Measurements from ENCODE around the gene NRF1. TPM values are rescaled to one million over a fixed set of nuclear protein-coding genes. Genes with fewer than 3 reads are reported as not detected.

The NRF1 gene
- total and polyA plus RNA-seq, 10 of the 15 experiments (the other 5 are each of a cell fraction or from before 2014, with no cell fraction given): 3.5 to 23.1 (median 13.5) TPM

GRCh38 chr7:129785685-129786514, 174.4 kb downstream of the NRF1 start (continued):
- TF ChIP-seq, protein P1, sequence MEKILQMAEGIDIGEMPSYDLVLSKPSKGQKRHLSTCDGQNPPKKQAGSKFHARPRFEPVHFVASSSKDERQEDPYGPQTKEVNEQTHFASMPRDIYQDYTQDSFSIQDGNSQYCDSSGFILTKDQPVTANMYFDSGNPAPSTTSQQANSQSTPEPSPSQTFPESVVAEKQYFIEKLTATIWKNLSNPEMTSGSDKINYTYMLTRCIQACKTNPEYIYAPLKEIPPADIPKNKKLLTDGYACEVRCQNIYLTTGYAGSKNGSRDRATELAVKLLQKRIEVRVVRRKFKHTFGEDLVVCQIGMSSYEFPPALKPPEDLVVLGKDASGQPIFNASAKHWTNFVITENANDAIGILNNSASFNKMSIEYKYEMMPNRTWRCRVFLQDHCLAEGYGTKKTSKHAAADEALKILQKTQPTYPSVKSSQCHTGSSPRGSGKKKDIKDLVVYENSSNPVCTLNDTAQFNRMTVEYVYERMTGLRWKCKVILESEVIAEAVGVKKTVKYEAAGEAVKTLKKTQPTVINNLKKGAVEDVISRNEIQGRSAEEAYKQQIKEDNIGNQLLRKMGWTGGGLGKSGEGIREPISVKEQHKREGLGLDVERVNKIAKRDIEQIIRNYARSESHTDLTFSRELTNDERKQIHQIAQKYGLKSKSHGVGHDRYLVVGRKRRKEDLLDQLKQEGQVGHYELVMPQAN (conservative IDR thresholded peaks at IDR 0.05): no peak
- no peak for TF ChIP-seq GATAD2B (conservative IDR thresholded peaks at IDR 0.05; ENCODE audit: low read depth)

GRCh38 chr7:129786825-129787563, 175.5 kb downstream of the NRF1 start:
- DNase-seq (ENCODE audit: low read depth, low spot score) (no peak), ATAC-seq (no peak), FAIRE-seq (no peak)
- RAD21 ChIA-PET (ENCODE audit: unreplicated experiment): no interaction called here
- H3K4me1 ChIP-seq (ENCODE audit: control insufficient read depth, insufficient read depth, low read length): peaks cover 13% of the 10 kb centered on the region
- no TSS peak for BruUV-seq (replicated peaks)
- no peaks in the 10 kb centered on the region for H4K20me1 ChIP-seq (ENCODE audit: control insufficient read depth, insufficient read depth)
- POLR2A ChIA-PET: interaction anchor here (0.5 to 1.2 kb wide), 2 partner anchors 82 to 151 kb away, joined by 3 to 4 read pairs; no protein-coding TSS in a partner anchor
- intact Hi-C loops (cut with micrococcal nuclease; ENCODE audit: unreplicated experiment) (no loop called here), in situ Hi-C loops (cut with MboI) (no loop called here)
- H3K36me3 ChIP-seq (ENCODE audit: control insufficient read depth in 2 of 2, insufficient read depth in 2 of 2, low read length in 1 of 2): no peaks in the 10 kb centered on the region
- 68% methylated on average over 13 of the region's 13 CpGs for WGBS (ENCODE audit: insufficient coverage, insufficient replicate concordance, low lambda C conversion rate, missing lambda C conversion rate)
- H3K9ac ChIP-seq (ENCODE audit: control insufficient read depth, insufficient read depth, low read length): no peak overlapping the region
- H3K27ac ChIP-seq (ENCODE audit: control insufficient read depth, insufficient read depth): no peak overlapping the region
- no peaks in the 10 kb centered on the region for H3K79me2 ChIP-seq (ENCODE audit: control insufficient read depth, insufficient read depth, low read length)
- H3K4me2 ChIP-seq (ENCODE audit: control insufficient read depth, insufficient read depth): no peak overlapping the region
- TF ChIP-seq BACH1 (IDR thresholded peaks at IDR 0.05; ENCODE audit: borderline replicate concordance) (no peak), POU2F2 (IDR thresholded peaks at IDR 0.05; ENCODE audit: borderline replicate concordance, low read depth, low read length) (no peak), RB1 (IDR thresholded peaks at IDR 0.05; ENCODE audit: borderline replicate concordance) (no peak), KAT2A (conservative IDR thresholded peaks at IDR 0.05; ENCODE audit: control insufficient read depth, low read depth, low read length) (no peak), HSF1 (IDR thresholded peaks at IDR 0.05; ENCODE audit: low read depth, low read length) (no peak), YBX1 (IDR thresholded peaks at IDR 0.05) (no peak), DPF2 (IDR thresholded peaks at IDR 0.05) (no peak), RBBP5 (conservative IDR thresholded peaks at IDR 0.05) (no peak), ZBTB4 (CRISPR knock-in tag; IDR thresholded peaks at IDR 0.05) (no peak)
- no peaks in the 10 kb centered on the region; the same call in 2 of the 3 replicates for H3K9me3 ChIP-seq (replicated peaks; ENCODE audit: control insufficient read depth, insufficient read depth, low read length)
- H3K27me3 ChIP-seq (replicated peaks in 1 of 2; ENCODE audit: control insufficient read depth in 2 of 2, insufficient read depth in 2 of 2, low read length in 1 of 2): peaks cover 18 to 21% of the 10 kb centered on the region in 2 experiments
- CTCF ChIA-PET: no interaction called here
- SMC1A ChIA-PET (ENCODE audit: uncharacterized antibody, unreplicated experiment): no interaction called here
- no peak overlapping the region for H2AFZ ChIP-seq (ENCODE audit: control insufficient read depth, low read depth, low read length)
- no peak overlapping the region for H3K4me3 ChIP-seq
